H9 (cell line): ENCODE data around the gene IL1RAPL1. TPM values are rescaled to one million over a fixed set of nuclear protein-coding genes. Genes with fewer than 3 reads are reported as not detected.

Experiments used
- DNase-seq: peaks from one replicate; pipeline ENCODE4 v3.0.0-alpha.2; 2017
- H2AFZ ChIP-seq: one replicate; pipeline ENCODE4 v1.6.1; 2013; ENCODE audit warnings: mild to moderate bottlenecking, low read length, control low read depth, moderate library complexity
- H2AK5ac ChIP-seq: 2 replicates; pipeline ENCODE4 v1.6.1; 2013; ENCODE audit warnings: low read length, control low read depth, mixed read lengths; ENCODE audit not compliant: insufficient read length
- H2BK120ac ChIP-seq: one replicate; pipeline ENCODE4 v1.6.1; 2013; ENCODE audit warnings: low read depth, mild to moderate bottlenecking, low read length, control low read depth, inconsistent platforms; ENCODE audit not compliant: poor library complexity, severe bottlenecking
- H2BK12ac ChIP-seq: 2 replicates; pipeline ENCODE4 v1.6.1; 2013; ENCODE audit warnings: low read length, control low read depth, mixed read lengths, low read depth; ENCODE audit not compliant: insufficient read length
- H2BK15ac ChIP-seq: 2 replicates; pipeline ENCODE4 v1.6.1; 2013; ENCODE audit warnings: low read depth, low read length, control low read depth
- H2BK20ac ChIP-seq: one replicate; pipeline ENCODE4 v1.6.1; 2013; ENCODE audit warnings: low read depth, mild to moderate bottlenecking, low read length, control low read depth, inconsistent platforms; ENCODE audit not compliant: poor library complexity, severe bottlenecking
- H2BK5ac ChIP-seq: 2 replicates; pipeline ENCODE4 v1.6.1; 2013; ENCODE audit warnings: low read length, control low read depth, mixed read lengths; ENCODE audit not compliant: insufficient read length
- H3K14ac ChIP-seq: 2 replicates; pipeline ENCODE4 v1.6.1; 2013; ENCODE audit warnings: low read length, control low read depth; ENCODE audit not compliant: insufficient read depth
- H3K18ac ChIP-seq: 2 replicates; pipeline ENCODE4 v1.6.1; 2013; ENCODE audit warnings: low read depth, mild to moderate bottlenecking, mixed read lengths, low read length, control low read depth; ENCODE audit not compliant: insufficient read length
- H3K23ac ChIP-seq: 2 replicates; pipeline ENCODE4 v1.6.1; 2013; ENCODE audit warnings: low read length, control low read depth, mixed read lengths, low read depth; ENCODE audit not compliant: insufficient read length
- H3K23me2 ChIP-seq: 2 replicates; pipeline ENCODE4 v1.6.1; 2013; ENCODE audit warnings: low read depth, mild to moderate bottlenecking, mixed read lengths, low read length, control low read depth; ENCODE audit not compliant: insufficient read length, poor library complexity, severe bottlenecking
- H3K27ac ChIP-seq: 2 replicates; pipeline ENCODE4 v1.5.1; 2013; ENCODE audit warnings: low read length, control low read depth, mixed read lengths, low read depth; ENCODE audit not compliant: insufficient read length
- H3K27me3 ChIP-seq: 2 replicates; pipeline ENCODE4 v1.6.1; 2013; ENCODE audit warnings: low read length, control low read depth, inconsistent platforms; ENCODE audit not compliant: insufficient read depth
- H3K4ac ChIP-seq: 2 replicates; pipeline ENCODE4 v1.6.1; 2013; ENCODE audit warnings: low read depth, mild to moderate bottlenecking, control low read depth, inconsistent platforms, low read length, moderate library complexity
- H3K4me1 ChIP-seq: 2 replicates; pipeline ENCODE4 v1.6.1; 2013; ENCODE audit warnings: low read length, control low read depth, inconsistent platforms; ENCODE audit not compliant: insufficient read depth
- H3K4me2 ChIP-seq: 2 replicates; pipeline ENCODE4 v1.6.1; 2013; ENCODE audit warnings: low read length, control low read depth, mixed read lengths; ENCODE audit not compliant: insufficient read length, insufficient read depth
- H3K56ac ChIP-seq: 2 replicates; pipeline ENCODE4 v1.6.1; 2013; ENCODE audit warnings: low read depth, mild to moderate bottlenecking, mixed read lengths, low read length, control low read depth; ENCODE audit not compliant: insufficient read length
- H3K79me1 ChIP-seq: 2 replicates; pipeline ENCODE4 v1.6.1; 2013; ENCODE audit warnings: low read depth, mild to moderate bottlenecking, moderate library complexity, low read length, control low read depth, inconsistent platforms; ENCODE audit not compliant: insufficient read depth, poor library complexity, severe bottlenecking
- H3K79me2 ChIP-seq: 2 replicates; pipeline ENCODE4 v1.6.1; 2013; ENCODE audit warnings: low read length, control low read depth, inconsistent platforms; ENCODE audit not compliant: insufficient read depth
- H3K9ac ChIP-seq: 2 replicates; pipeline ENCODE4 v1.6.1; 2013; ENCODE audit warnings: low read length, control low read depth, mixed read lengths; ENCODE audit not compliant: insufficient read length; ENCODE audit errors: extremely low read depth
- H3K9me3 ChIP-seq: one replicate; pipeline ENCODE4 v1.6.1; 2013; ENCODE audit warnings: low read depth, low read length, inconsistent platforms; ENCODE audit not compliant: control insufficient read depth
- H3T11ph ChIP-seq: one replicate; pipeline ENCODE4 v1.6.1; 2013; ENCODE audit warnings: mild to moderate bottlenecking, low read length, control low read depth, inconsistent platforms
- H4K20me1 ChIP-seq: one replicate; pipeline ENCODE4 v1.6.1; 2013; ENCODE audit not compliant: control insufficient read depth, insufficient read length, insufficient read depth
- H4K5ac ChIP-seq: 2 replicates; pipeline ENCODE4 v1.6.1; 2013; ENCODE audit warnings: low read depth, mild to moderate bottlenecking, mixed read lengths, low read length, control low read depth; ENCODE audit not compliant: insufficient read length
- H4K8ac ChIP-seq: replicated peaks from 2 replicates; pipeline ENCODE4 v1.6.1; 2013; ENCODE audit warnings: low read length, control low read depth, mixed read lengths, low read depth; ENCODE audit not compliant: insufficient read length
- H4K91ac ChIP-seq: 2 replicates; pipeline ENCODE4 v1.6.1; 2013; ENCODE audit warnings: low read depth, mild to moderate bottlenecking, moderate library complexity, mixed read lengths, low read length, control low read depth; ENCODE audit not compliant: insufficient read length
- H3K27ac Mint-ChIP-seq, 3 experiments: 2 replicates in 2 of 3; 3 replicates in 1 of 3; pipeline ENCODE4 v1.8.0; 2020 to 2021; ENCODE audit warnings: mixed read lengths in 3 of 3, mild to moderate bottlenecking in 1 of 3, moderate library complexity in 1 of 3
- H3K27me3 Mint-ChIP-seq: 2 replicates; pipeline ENCODE4 v1.8.0; 2021; ENCODE audit warnings: low read depth, mild to moderate bottlenecking, moderate library complexity, mixed read lengths
- H3K36me3 Mint-ChIP-seq, 3 experiments: 2 replicates in 2 of 3; 3 replicates in 1 of 3; pipeline ENCODE4 v1.8.0; 2020 to 2021; ENCODE audit warnings: low read depth in 3 of 3, mixed read lengths in 3 of 3; ENCODE audit not compliant: insufficient read depth in 1 of 3
- H3K4me1 Mint-ChIP-seq, 2 experiments: 2 replicates each; pipeline ENCODE4 v1.8.0; 2020; ENCODE audit warnings: mixed read lengths in 2 of 2
- H3K4me3 Mint-ChIP-seq, 2 experiments: 2 replicates in 1 of 2; 3 replicates in 1 of 2; pipeline ENCODE4 v1.8.0; 2020 to 2021; ENCODE audit warnings: mild to moderate bottlenecking in 2 of 2, mixed read lengths in 2 of 2, moderate library complexity in 1 of 2
- H3K9me3 Mint-ChIP-seq, 2 experiments: 2 replicates in 1 of 2; 3 replicates in 1 of 2; pipeline ENCODE4 v1.8.0; 2020; ENCODE audit warnings: mild to moderate bottlenecking in 2 of 2, mixed read lengths in 2 of 2, moderate library complexity in 1 of 2
- CTCF ChIP-seq: fragments of 200-600 bp; sonication (generic); conservative IDR thresholded peaks from 3 replicates; pipeline ENCODE4 v1.8.0; 2021; ENCODE audit warnings: antibody characterized with exemption, mild to moderate bottlenecking
- total RNA-seq: library from RNA; stranded (reverse); gene quantifications from 2 replicates; pipeline ENCODE4 v1.2.1, GENCODE V29; 2021

Gene IL1RAPL1
- total RNA-seq, 1 experiment from 2014 or later: 0.31 TPM

- no peaks in the 10 kb centered on the region; the same call in 1 of the 2 replicates for H3K27me3 ChIP-seq
- no peaks in the 10 kb centered on the region for H3K23me2 ChIP-seq
- no peak overlapping the region for H2BK5ac ChIP-seq
- no peak overlapping the region for H3K56ac ChIP-seq
- no peak overlapping the region for H2BK12ac ChIP-seq
- H2BK120ac ChIP-seq: no peak overlapping the region
- Mint-ChIP-seq H3K4me3 (no peak overlapping the region), H3K27ac (no peak overlapping the region), H3K27me3 (no peaks in the 10 kb centered on the region), H3K36me3 (no peaks in the 10 kb centered on the region), H3K9me3 (peaks cover 0 to 54% of the 10 kb centered on the region in 2 experiments; a peak in 4 of 5 replicates), H3K4me1 (peaks cover 4 to 8% of the 10 kb centered on the region in 2 experiments; a peak in 3 of 4 replicates)
- H3K4me2 ChIP-seq: no peak overlapping the region
- H3K14ac ChIP-seq: no peak overlapping the region
- H3K9ac ChIP-seq: no peak overlapping the region
- no peak overlapping the region for H3K27ac ChIP-seq
- no peak overlapping the region for H4K91ac ChIP-seq
- H3K18ac ChIP-seq: no peak overlapping the region
- H3K79me2 ChIP-seq: no peaks in the 10 kb centered on the region
- no peaks in the 10 kb centered on the region; the same call in 1 of the 2 replicates for H3K4me1 ChIP-seq
- no peaks in the 10 kb centered on the region for H3K79me1 ChIP-seq
- H2AFZ ChIP-seq: no peak overlapping the region
- H2BK15ac ChIP-seq: no peak overlapping the region
- no peak overlapping the region for H2BK20ac ChIP-seq
- H3K9me3 ChIP-seq: no peaks in the 10 kb centered on the region
- TF ChIP-seq CTCF: no peak
- DNase-seq: no peak
- no peak overlapping the region for H2AK5ac ChIP-seq
- H4K5ac ChIP-seq: no peak overlapping the region
- no peaks in the 10 kb centered on the region for H4K20me1 ChIP-seq
- no peak overlapping the region for H3K4ac ChIP-seq
- H4K8ac ChIP-seq: no peak overlapping the region
- H3T11ph ChIP-seq: no peak overlapping the region
- no peak overlapping the region for H3K23ac ChIP-seq
Observed at GRCh38 chrX:29662101-29662500, 1074.9 kb downstream of the IL1RAPL1 start.
